Thymus (tissue), 11 donors: ENCODE data around the gene NDUFA3. TPM values are rescaled to one million over a fixed set of nuclear protein-coding genes. Genes with fewer than 3 reads are reported as not detected.
A peak's percentile ranks its signal among the peaks of the same experiment; 100 is the strongest.
"Not testable (repeated sequence)": the region's sequence is repeated elsewhere in the genome, so short reads cannot be mapped to it uniquely, and the experiment has no call there.

Experiments used
- DNase-seq, 9 donors: peaks; one replicate each; pipeline ENCODE4 v3.0.0-alpha.2; 2013; ENCODE audit warnings: low spot score in 9 of 9, low read depth in 6 of 9, missing footprints in 1 of 9
- H3K27ac ChIP-seq, 2 donors: one replicate each; pipeline ENCODE4 v1.5.1; 2013; ENCODE audit warnings: control low read depth in 1 of 2, low read depth in 1 of 2, low read length in 1 of 2, mild to moderate bottlenecking in 1 of 2, moderate library complexity in 1 of 2
- H3K27me3 ChIP-seq, 2 donors: one replicate each; pipeline ENCODE4 v1.5.1; 2013; ENCODE audit warnings: low read length in 1 of 2; ENCODE audit not compliant: control insufficient read depth in 2 of 2, insufficient read depth in 1 of 2
- H3K36me3 ChIP-seq, 2 donors: one replicate each; pipeline ENCODE4 v1.5.1; 2013; ENCODE audit warnings: low read length in 1 of 2, mild to moderate bottlenecking in 1 of 2, moderate library complexity in 1 of 2; ENCODE audit not compliant: control insufficient read depth in 2 of 2, insufficient read depth in 2 of 2
- H3K4me1 ChIP-seq, 2 donors: one replicate each; pipeline ENCODE4 v1.5.1; 2013; ENCODE audit warnings: low read length in 2 of 2; ENCODE audit not compliant: control insufficient read depth in 2 of 2, insufficient read depth in 2 of 2
- H3K4me3 ChIP-seq, 2 donors: one replicate each; pipeline ENCODE4 v1.5.1; 2013; ENCODE audit warnings: low read length in 2 of 2, control low read depth in 1 of 2, mild to moderate bottlenecking in 1 of 2
- H3K9me3 ChIP-seq, 2 donors: one replicate each; pipeline ENCODE4 v1.5.1; 2013; ENCODE audit warnings: low read length in 1 of 2, mild to moderate bottlenecking in 1 of 2; ENCODE audit not compliant: control insufficient read depth in 2 of 2, insufficient read depth in 1 of 2
- WGBS: extraction: QIAGEN DNeasy Blood & Tissue Kit; methylation state at CpG from one replicate; pipeline ENCODE4 v1.1.7; 2013; 5-methylcytosine and 5-hydroxymethylcytosine counted together
- polyA plus RNA-seq: library from polyadenylated mRNA; stranded (reverse); fragments of 200-250 nt; gene quantifications from one replicate; pipeline ENCODE4 v1.2.3, GENCODE V29; 2013
- total RNA-seq: library from RNA; stranded (reverse); fragments of 120-200 nt; gene quantifications from one replicate; pipeline ENCODE4 v1.2.4, GENCODE V29; 2013
- donor health status: healthy.

Gene NDUFA3
- total and polyA plus RNA-seq, 2 donors: 190 to 215 TPM

- H3K36me3 ChIP-seq: no peaks in the 10 kb centered on the region
- DNase-seq: no peak
- no peaks in the 10 kb centered on the region for H3K4me1 ChIP-seq
- peaks cover 3 to 8% of the 10 kb centered on the region in 2 donors for H3K9me3 ChIP-seq
- no peak within 1 kb of the TSS for H3K4me3 ChIP-seq
- H3K27me3 ChIP-seq: no peaks in the 10 kb centered on the region
- no peak within 1 kb of the TSS for H3K27ac ChIP-seq
- 83% methylated on average over 7 of the region's 7 CpGs for WGBS
Observed at GRCh38 chr19:54081032-54081431, 21.6 kb upstream of the NDUFA3 start, which contains the start of gene TARM1. Gene TARM1, minus strand, starts transcription at chr19:54081365. Its CDS starts 25 bp downstream, at chr19:54081340.

DNA sequence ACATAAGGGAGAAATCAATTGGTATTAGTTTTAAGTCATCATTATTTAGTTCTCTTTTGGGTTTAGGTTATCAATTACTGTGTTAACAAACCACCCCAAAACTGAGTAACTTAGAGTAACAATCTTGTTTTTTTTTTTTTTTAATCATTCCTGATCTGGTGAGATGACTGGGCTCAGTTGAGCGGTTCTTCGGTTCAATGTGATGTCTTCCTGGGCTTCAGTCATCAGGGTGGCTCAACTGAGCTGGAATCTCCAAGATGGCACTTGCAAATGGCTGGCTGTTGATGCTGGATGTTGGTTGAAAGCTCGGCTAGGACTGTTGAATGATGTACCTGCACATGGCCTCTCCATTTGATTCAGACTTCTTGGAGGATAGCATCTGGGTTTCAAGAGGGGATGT lies 18.2 kb upstream of the NDUFA3 start:
- H3K4me3 ChIP-seq: no peak overlapping the region
- no peak overlapping the region for H3K27ac ChIP-seq
- H3K4me1 ChIP-seq: no peaks in the 10 kb centered on the region
- H3K9me3 ChIP-seq: peaks cover 3 to 8% of the 10 kb centered on the region in 2 donors
- DNase-seq: no peak
- WGBS: 79% methylated on average over 3 of the region's 3 CpGs
- H3K36me3 ChIP-seq: no peaks in the 10 kb centered on the region
- peaks cover 0 to under 1% of the 10 kb centered on the region in 2 donors for H3K27me3 ChIP-seq

GRCh38 chr19:54094426-54095000 lies 8.1 kb upstream of the NDUFA3 start:
- Histone ChIP-seq H3K9me3 (no peaks in the 10 kb centered on the region), H3K36me3 (no peaks in the 10 kb centered on the region), H3K4me1 (peaks cover 3 to 4% of the 10 kb centered on the region in 2 donors), H3K4me3 (no peak overlapping the region), H3K27ac (no peak overlapping the region), H3K27me3 (peaks cover 20 to 41% of the 10 kb centered on the region in 2 donors)
- WGBS: 43% methylated on average over 17 of the region's 17 CpGs
- DNase-seq: no peak

- H3K27me3 ChIP-seq: peaks cover 20 to 40% of the 10 kb centered on the region in 2 donors
- DNase-seq: no peak
- H3K27ac ChIP-seq: no peak overlapping the region
- peak overlapping the region in 1 of 2 donors; percentile 22 for H3K4me3 ChIP-seq
- no peaks in the 10 kb centered on the region for H3K36me3 ChIP-seq
- 76% methylated on average over 22 of the region's 22 CpGs for WGBS
- peaks cover 3 to 4% of the 10 kb centered on the region in 2 donors for H3K4me1 ChIP-seq
- H3K9me3 ChIP-seq: no peaks in the 10 kb centered on the region
Observed at GRCh38 chr19:54095136-54095858, 7.4 kb upstream of the NDUFA3 start.

- not testable (repeated sequence) for H3K36me3 ChIP-seq, H3K9me3 ChIP-seq, H3K27ac ChIP-seq, H3K4me1 ChIP-seq, DNase-seq
- peaks cover 20 to 43% of the 10 kb centered on the region in 2 donors for H3K27me3 ChIP-seq
- WGBS: 3% methylated on average over 46 of the region's 46 CpGs
- peak overlapping the region in 1 of 2 donors; percentile 22 for H3K4me3 ChIP-seq
Observed at GRCh38 chr19:54095859-54096616, 6.6 kb upstream of the NDUFA3 start.

GRCh38 chr19:54096617-54097106 lies 6.0 kb upstream of the NDUFA3 start:
- H3K4me3 ChIP-seq: no peak overlapping the region
- 19% methylated on average over 14 of the region's 14 CpGs for WGBS
- no peaks in the 10 kb centered on the region for H3K36me3 ChIP-seq
- H3K27me3 ChIP-seq: peaks cover 20 to 43% of the 10 kb centered on the region in 2 donors
- H3K9me3 ChIP-seq: no peaks in the 10 kb centered on the region
- H3K4me1 ChIP-seq: peaks cover 3 to 4% of the 10 kb centered on the region in 2 donors
- no peak overlapping the region for H3K27ac ChIP-seq
- DNase-seq: no peak

- Histone ChIP-seq H3K27ac (no peak overlapping the region), H3K4me1 (peaks cover 9 to 14% of the 10 kb centered on the region in 2 donors), H3K4me3 (no peak overlapping the region), H3K36me3 (no peaks in the 10 kb centered on the region), H3K9me3 (no peaks in the 10 kb centered on the region), H3K27me3 (peaks cover 20 to 41% of the 10 kb centered on the region in 2 donors)
- WGBS: 95% methylated on average over 12 of the region's 12 CpGs
- DNase-seq: no peak
Observed at GRCh38 chr19:54099190-54099902, 3.3 kb upstream of the NDUFA3 start.

GRCh38 chr19:54099903-54100255 lies 2.8 kb upstream of the NDUFA3 start:
- not testable (repeated sequence) for H3K27ac ChIP-seq, H3K9me3 ChIP-seq, DNase-seq, H3K4me3 ChIP-seq, H3K36me3 ChIP-seq
- Histone ChIP-seq H3K4me1 (peaks cover 9 to 14% of the 10 kb centered on the region in 2 donors), H3K27me3 (peaks cover 18 to 36% of the 10 kb centered on the region in 2 donors)
- WGBS: 82% methylated on average over 9 of the region's 9 CpGs
